ENCODE results near the gene PLAAT2.
"Not testable (repeated sequence)": the region's sequence is repeated elsewhere in the genome, so short reads cannot be mapped to it uniquely, and the experiment has no call there.

PLAAT2 gene

GRCh38 chr11:63563201-63564055 lies at the start of gene PLAAT2:
Gene PLAAT2 (minus strand): TSS chr11:63563379. CDS start chr11:63563324, 55 bp downstream.
- DNase-seq (ENCODE audit: low read depth, low spot score), result no peak

- no peak for DNase-seq (ENCODE audit: low read depth, low spot score)
Observed at GRCh38 chr11:63612181-63612580, 49.0 kb upstream of the PLAAT2 start.

- DNase-seq (ENCODE audit: low read depth, low spot score), result no peak
Observed at GRCh38 chr11:63611395-63611747, 48.2 kb upstream of the PLAAT2 start.

GRCh38 chr11:63610604-63611394 lies 47.6 kb upstream of the PLAAT2 start:
- no peak for DNase-seq (ENCODE audit: low read depth, low spot score)

GRCh38 chr11:63609971-63610580 lies 46.9 kb upstream of the PLAAT2 start:
- DNase-seq (ENCODE audit: low read depth, low spot score), result no peak

GRCh38 chr11:63609536-63609935 lies 46.4 kb upstream of the PLAAT2 start:
- DNase-seq (ENCODE audit: low read depth, low spot score), result no peak

GRCh38 chr11:63608353-63609345 lies 45.5 kb upstream of the PLAAT2 start:
- no peak for DNase-seq (ENCODE audit: low read depth, low spot score)

GRCh38 chr11:63603180-63603518 lies 40.0 kb upstream of the PLAAT2 start:
- DNase-seq (ENCODE audit: low read depth, low spot score), result no peak

GRCh38 chr11:63602290-63603179 lies 39.4 kb upstream of the PLAAT2 start:
- DNase-seq (ENCODE audit: low read depth, low spot score), result not testable (repeated sequence)

- no peak for DNase-seq (ENCODE audit: low read depth, low spot score)
Observed at GRCh38 chr11:63599211-63600122, 36.3 kb upstream of the PLAAT2 start.

- no peak for DNase-seq (ENCODE audit: low read depth, low spot score)
Observed at GRCh38 chr11:63598556-63598955, 35.4 kb upstream of the PLAAT2 start.

- DNase-seq (ENCODE audit: low read depth, low spot score), result no peak
Observed at GRCh38 chr11:63595296-63595695, 32.1 kb upstream of the PLAAT2 start.

GRCh38 chr11:63592975-63593395 lies 29.8 kb upstream of the PLAAT2 start:
- DNase-seq (ENCODE audit: low read depth, low spot score), result no peak

- DNase-seq (ENCODE audit: low read depth, low spot score), result no peak
Observed at GRCh38 chr11:63590024-63590788, 27.0 kb upstream of the PLAAT2 start.

GRCh38 chr11:63589000-63589399 lies 25.8 kb upstream of the PLAAT2 start:
- no peak for DNase-seq (ENCODE audit: low read depth, low spot score)

GRCh38 chr11:63586451-63587166 lies 23.4 kb upstream of the PLAAT2 start:
- DNase-seq (ENCODE audit: low read depth, low spot score), result no peak

- DNase-seq (ENCODE audit: low read depth, low spot score), result no peak
Observed at GRCh38 chr11:63583357-63583677, 20.1 kb upstream of the PLAAT2 start.

GRCh38 chr11:63581224-63581623 lies 18.0 kb upstream of the PLAAT2 start:
- DNase-seq (ENCODE audit: low read depth, low spot score), result not testable (repeated sequence)
